Measurements from ENCODE around the gene CERK. TPM values are rescaled to one million over a fixed set of nuclear protein-coding genes. Genes with fewer than 3 reads are reported as not detected.

Gene CERK
- total and polyA plus RNA-seq, 2 of the 13 experiments (the other 11 are each of a cell fraction or from before 2014, with no cell fraction given) = 40.3 to 41.9 TPM

DNA sequence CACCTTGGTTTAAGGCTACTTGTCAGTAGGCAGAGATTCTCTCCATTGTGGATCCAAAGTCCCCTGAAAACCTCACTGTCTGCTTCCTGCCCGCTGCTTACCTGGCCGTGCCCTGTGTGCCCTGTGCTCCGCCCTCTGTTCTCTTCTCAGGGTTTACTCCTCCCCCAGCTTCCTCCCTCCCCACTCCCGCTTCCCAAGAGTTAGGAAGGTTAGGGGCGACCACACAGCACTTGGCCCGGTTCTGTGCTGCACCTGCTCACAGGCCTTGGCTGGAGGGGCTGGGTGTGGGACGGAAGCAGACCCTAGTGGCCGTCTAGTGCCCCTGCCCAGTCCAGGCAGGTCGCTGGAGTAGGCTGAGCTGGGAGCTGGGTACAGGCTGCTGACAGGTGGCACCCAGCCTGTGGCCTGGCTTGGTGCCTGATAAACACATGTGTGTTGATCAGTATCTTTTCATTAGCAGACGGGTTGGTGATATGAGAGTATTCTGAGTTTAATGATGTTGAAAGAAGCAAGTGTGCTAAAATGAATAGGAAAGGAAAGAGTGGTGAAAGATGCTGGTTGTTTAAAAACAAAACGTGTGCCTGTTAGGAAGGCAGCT, 77.3 kb downstream of the CERK start (continued):
- no peak for TF ChIP-seq SOX6 (IDR thresholded peaks at IDR 0.05)
- peak; percentile 31; the same call in 1 of the 2 replicates for TF ChIP-seq SOX6 (CRISPR knock-in tag; IDR thresholded peaks at IDR 0.05)
- TF ChIP-seq KDM6A (CRISPR knock-in tag; IDR thresholded peaks at IDR 0.05; ENCODE audit: low read depth) = no peak
- TF ChIP-seq ZNF138 (CRISPR knock-in tag; IDR thresholded peaks at IDR 0.05; ENCODE audit: low read depth) = no peak
- TF ChIP-seq KDM5B (CRISPR knock-in tag; IDR thresholded peaks at IDR 0.05; ENCODE audit: borderline replicate concordance) = peak; percentile 56; the same call in 1 of the 2 replicates
- TF ChIP-seq, protein P1, sequence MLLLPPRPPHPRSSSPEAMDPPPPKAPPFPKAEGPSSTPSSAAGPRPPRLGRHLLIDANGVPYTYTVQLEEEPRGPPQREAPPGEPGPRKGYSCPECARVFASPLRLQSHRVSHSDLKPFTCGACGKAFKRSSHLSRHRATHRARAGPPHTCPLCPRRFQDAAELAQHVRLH (CRISPR knock-in tag; IDR thresholded peaks at IDR 0.05; ENCODE audit: borderline replicate concordance, low read depth) = no peak
- TF ChIP-seq ZNF326 (CRISPR knock-in tag; IDR thresholded peaks at IDR 0.05; ENCODE audit: borderline replicate concordance) = no peak
- TF ChIP-seq, protein P2, sequence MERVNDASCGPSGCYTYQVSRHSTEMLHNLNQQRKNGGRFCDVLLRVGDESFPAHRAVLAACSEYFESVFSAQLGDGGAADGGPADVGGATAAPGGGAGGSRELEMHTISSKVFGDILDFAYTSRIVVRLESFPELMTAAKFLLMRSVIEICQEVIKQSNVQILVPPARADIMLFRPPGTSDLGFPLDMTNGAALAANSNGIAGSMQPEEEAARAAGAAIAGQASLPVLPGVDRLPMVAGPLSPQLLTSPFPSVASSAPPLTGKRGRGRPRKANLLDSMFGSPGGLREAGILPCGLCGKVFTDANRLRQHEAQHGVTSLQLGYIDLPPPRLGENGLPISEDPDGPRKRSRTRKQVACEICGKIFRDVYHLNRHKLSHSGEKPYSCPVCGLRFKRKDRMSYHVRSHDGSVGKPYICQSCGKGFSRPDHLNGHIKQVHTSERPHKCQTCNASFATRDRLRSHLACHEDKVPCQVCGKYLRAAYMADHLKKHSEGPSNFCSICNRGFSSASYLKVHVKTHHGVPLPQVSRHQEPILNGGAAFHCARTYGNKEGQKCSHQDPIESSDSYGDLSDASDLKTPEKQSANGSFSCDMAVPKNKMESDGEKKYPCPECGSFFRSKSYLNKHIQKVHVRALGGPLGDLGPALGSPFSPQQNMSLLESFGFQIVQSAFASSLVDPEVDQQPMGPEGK (CRISPR knock-in tag; IDR thresholded peaks at IDR 0.05) = 0 out of 2 replicates have a peak, but pooled peaks have one; percentile 20
- TF ChIP-seq, protein P3, sequence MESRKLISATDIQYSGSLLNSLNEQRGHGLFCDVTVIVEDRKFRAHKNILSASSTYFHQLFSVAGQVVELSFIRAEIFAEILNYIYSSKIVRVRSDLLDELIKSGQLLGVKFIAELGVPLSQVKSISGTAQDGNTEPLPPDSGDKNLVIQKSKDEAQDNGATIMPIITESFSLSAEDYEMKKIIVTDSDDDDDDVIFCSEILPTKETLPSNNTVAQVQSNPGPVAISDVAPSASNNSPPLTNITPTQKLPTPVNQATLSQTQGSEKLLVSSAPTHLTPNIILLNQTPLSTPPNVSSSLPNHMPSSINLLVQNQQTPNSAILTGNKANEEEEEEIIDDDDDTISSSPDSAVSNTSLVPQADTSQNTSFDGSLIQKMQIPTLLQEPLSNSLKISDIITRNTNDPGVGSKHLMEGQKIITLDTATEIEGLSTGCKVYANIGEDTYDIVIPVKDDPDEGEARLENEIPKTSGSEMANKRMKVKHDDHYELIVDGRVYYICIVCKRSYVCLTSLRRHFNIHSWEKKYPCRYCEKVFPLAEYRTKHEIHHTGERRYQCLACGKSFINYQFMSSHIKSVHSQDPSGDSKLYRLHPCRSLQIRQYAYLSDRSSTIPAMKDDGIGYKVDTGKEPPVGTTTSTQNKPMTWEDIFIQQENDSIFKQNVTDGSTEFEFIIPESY (CRISPR knock-in tag; IDR thresholded peaks at IDR 0.05) = no peak
- no peak for TF ChIP-seq ZNF772 (CRISPR knock-in tag; IDR thresholded peaks at IDR 0.05)
- TF ChIP-seq ASH2L (IDR thresholded peaks at IDR 0.05; ENCODE audit: insufficient read length, low read depth, low read length) = no peak
- no peak for TF ChIP-seq RARG (CRISPR knock-in tag; IDR thresholded peaks at IDR 0.05; ENCODE audit: low read depth)
- TF ChIP-seq GABPB1 (CRISPR knock-in tag; IDR thresholded peaks at IDR 0.05) = no peak
- TF ChIP-seq, protein P4, sequence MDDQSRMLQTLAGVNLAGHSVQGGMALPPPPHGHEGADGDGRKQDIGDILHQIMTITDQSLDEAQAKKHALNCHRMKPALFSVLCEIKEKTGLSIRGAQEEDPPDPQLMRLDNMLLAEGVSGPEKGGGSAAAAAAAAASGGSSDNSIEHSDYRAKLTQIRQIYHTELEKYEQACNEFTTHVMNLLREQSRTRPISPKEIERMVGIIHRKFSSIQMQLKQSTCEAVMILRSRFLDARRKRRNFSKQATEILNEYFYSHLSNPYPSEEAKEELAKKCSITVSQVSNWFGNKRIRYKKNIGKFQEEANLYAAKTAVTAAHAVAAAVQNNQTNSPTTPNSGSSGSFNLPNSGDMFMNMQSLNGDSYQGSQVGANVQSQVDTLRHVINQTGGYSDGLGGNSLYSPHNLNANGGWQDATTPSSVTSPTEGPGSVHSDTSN (CRISPR knock-in tag; IDR thresholded peaks at IDR 0.05; ENCODE audit: borderline replicate concordance) = no peak
- TF ChIP-seq SP5 (CRISPR knock-in tag; IDR thresholded peaks at IDR 0.05; ENCODE audit: borderline replicate concordance, low read depth) = peak; percentile 93
- TF ChIP-seq ZNF589 (CRISPR knock-in tag; conservative IDR thresholded peaks at IDR 0.05) = no peak
- no peak for TF ChIP-seq HNRNPLL (IDR thresholded peaks at IDR 0.05; ENCODE audit: low read depth, low read length, poor library complexity, severe bottlenecking)
- TF ChIP-seq ETV6 (CRISPR knock-in tag; conservative IDR thresholded peaks at IDR 0.05) = no peak

All from HepG2 (cell line).